ENCODE data around the gene LHFPL2. TPM values are rescaled to one million over a fixed set of nuclear protein-coding genes. Genes with fewer than 3 reads are reported as not detected.

Gene LHFPL2
- total RNA-seq, 1 experiment from 2014 or later, result 35.1 TPM

GRCh38 chr5:78570646-78571045 lies 77.9 kb downstream of the LHFPL2 start:
- no peak for DNase-seq (ENCODE audit: low read depth)

- peak; percentile 85 for DNase-seq (ENCODE audit: low read depth)
Measured at GRCh38 chr5:78569441-78569840, 79.1 kb downstream of the LHFPL2 start.

DNA sequence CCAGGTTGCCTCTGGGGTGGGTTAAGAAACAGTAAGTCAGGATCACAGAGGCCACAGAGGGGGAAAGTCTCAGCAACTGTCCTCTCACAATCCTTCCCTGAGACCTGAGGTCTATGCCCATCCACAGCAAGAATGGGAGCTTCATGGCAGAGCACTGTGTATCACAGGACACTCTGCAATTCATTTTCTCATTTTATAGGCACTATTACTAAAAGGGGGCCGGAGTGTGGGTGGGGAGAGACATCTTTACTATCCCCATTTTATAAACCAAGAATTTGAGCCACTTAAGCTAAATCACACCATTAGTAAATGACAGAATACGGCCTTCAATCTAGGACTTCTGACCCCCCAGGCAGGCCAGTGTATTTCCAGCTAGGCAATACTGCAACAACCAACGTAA lies 79.9 kb downstream of the LHFPL2 start:
- no peak for DNase-seq (ENCODE audit: low read depth)

DNA sequence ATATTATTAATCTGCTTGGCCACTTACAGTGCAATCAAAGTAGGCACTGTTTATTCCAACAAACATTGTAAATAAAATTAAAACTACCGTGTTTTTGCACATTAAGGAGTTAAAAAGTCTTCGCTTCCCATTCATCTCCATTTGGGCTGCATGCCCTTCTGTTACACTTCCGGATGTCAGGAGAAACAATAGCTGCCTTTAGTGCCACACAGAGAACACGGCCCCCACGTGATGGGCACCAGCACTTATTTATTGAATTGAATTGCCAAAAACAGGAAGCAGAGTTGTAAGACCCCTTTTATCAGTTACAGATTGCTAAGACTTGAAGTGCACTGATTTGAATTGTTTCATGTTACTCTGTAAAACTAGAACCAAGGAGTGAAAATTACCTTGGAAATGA lies 80.4 kb downstream of the LHFPL2 start:
- no peak for DNase-seq (ENCODE audit: low read depth)

GRCh38 chr5:78567617-78568016 lies 81.0 kb downstream of the LHFPL2 start:
- no peak for DNase-seq (ENCODE audit: low read depth)

- peak; percentile 66 for DNase-seq (ENCODE audit: low read depth)
Measured at GRCh38 chr5:78566747-78567425, 81.7 kb downstream of the LHFPL2 start.

GRCh38 chr5:78565395-78565794 lies 83.2 kb downstream of the LHFPL2 start:
- no peak for DNase-seq (ENCODE audit: low read depth)

DNA sequence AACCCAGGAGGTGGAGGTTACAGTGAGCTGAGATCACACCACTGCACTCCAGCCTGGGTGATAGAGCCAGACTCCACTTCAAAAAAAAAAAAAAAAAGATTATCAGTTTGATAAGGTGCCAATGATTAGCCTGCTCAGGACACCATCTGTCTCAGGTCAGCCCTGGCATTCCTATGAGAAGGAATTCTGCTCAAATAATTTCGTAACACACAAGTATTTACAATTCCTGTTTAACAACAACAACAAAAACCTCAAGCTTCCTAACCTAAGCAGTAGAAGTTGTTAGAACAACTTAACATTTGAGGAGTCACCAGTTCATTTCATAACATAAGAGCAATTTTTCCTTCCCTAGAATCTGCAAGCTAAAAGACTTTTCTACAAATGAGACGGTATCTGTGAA lies 85.0 kb downstream of the LHFPL2 start:
- no peak for DNase-seq (ENCODE audit: low read depth)

DNA sequence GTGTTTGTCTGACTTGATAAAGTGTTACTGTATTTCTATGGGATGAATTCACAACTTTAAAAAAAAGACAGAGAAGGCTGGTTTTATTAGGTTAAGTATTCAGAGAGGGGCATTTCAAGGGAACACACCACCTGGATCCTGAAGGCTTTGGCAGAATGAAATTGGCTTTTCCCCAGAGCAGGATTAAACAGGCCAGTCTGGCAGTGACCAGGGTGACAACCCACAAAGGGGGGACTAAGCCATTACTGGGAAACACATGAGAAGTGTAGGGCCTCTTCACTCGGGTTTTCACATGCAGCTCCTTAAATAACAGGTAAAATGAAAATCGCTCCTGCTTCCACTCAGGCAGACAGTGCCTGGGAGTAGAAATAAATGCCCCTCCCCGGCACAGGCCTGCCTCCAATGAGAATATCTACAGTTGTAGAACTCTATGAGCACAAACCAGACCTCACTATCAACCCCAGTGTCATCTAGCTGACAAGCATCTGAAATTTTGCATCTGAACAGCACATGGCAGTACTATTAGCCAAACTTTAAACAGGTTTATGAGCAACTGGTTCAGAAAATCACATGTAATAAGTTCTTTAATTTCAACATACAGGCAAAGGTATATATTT lies 85.8 kb downstream of the LHFPL2 start:
- no peak for DNase-seq (ENCODE audit: low read depth)

- no peak for DNase-seq (ENCODE audit: low read depth)
Measured at GRCh38 chr5:78562001-78562400, 86.6 kb downstream of the LHFPL2 start.

- DNase-seq (ENCODE audit: low read depth), result no peak
Measured at GRCh38 chr5:78561261-78561660, 87.3 kb downstream of the LHFPL2 start.

DNA sequence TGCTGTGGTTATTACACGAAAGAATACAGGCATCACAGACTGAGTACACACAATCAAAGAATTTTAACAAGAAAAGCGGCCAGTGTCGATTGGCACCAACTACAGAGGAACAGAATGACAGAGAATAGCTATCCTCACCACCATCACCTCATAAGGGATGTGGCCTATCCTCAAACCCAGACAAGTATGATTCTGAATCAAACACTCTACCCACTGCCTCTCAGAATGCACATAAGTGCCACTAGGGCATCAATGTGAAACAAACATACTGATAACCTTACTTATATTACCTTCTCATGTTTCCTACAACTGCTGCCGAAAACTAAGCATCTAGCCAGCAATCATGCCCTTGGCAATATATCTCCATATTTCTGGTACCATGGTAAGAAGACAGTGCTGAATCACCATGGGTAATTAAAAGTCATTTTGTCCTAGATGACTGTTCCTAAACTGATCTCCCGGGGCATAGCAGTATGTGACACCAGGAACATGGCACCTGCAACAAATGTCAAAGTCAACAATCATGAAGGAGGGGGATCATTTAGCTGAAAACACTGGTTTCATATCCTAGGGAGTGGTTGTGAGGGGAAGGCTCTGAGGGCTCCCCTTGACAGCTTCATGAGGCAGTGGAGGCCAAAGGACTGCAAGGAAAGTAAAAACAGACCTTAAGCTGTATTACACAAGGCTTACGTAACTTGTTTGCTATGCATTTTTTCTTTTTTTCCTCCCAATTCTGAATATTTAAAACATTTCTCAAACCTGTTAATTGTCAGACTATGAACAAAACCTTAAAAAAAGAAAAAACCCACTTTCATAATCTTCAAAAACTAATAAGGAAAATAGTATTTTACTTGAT lies 88.3 kb downstream of the LHFPL2 start:
- no peak for DNase-seq (ENCODE audit: low read depth)

DNA sequence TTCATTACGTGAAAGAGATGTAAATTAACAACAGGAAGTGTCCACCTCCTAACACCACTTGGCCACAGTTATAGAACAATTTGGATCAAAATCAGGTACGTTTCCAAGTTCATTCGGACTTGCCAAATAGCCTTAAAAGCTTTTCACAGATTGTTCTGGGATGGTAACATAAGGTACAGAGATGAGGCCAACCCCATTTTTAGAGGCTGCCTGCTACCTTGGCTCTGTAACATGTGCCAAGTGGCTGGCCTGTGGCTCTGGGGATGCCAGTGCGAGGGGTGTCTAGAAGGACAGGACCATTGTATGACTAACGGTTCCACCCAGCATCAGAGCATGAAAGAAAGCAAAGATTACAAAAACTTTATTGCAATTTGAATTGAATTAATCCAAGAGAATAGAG lies 91.0 kb downstream of the LHFPL2 start:
- DNase-seq (ENCODE audit: low read depth), result no peak

- DNase-seq (ENCODE audit: low read depth), result no peak
Measured at GRCh38 chr5:78555870-78556269, 92.7 kb downstream of the LHFPL2 start.

GRCh38 chr5:78554670-78555069 lies 93.9 kb downstream of the LHFPL2 start:
- no peak for DNase-seq (ENCODE audit: low read depth)

- no peak for DNase-seq (ENCODE audit: low read depth)
Measured at GRCh38 chr5:78553580-78554353, 94.8 kb downstream of the LHFPL2 start.

- DNase-seq (ENCODE audit: low read depth), result peak; percentile 62
Measured at GRCh38 chr5:78552729-78553342, 95.7 kb downstream of the LHFPL2 start.

DNA sequence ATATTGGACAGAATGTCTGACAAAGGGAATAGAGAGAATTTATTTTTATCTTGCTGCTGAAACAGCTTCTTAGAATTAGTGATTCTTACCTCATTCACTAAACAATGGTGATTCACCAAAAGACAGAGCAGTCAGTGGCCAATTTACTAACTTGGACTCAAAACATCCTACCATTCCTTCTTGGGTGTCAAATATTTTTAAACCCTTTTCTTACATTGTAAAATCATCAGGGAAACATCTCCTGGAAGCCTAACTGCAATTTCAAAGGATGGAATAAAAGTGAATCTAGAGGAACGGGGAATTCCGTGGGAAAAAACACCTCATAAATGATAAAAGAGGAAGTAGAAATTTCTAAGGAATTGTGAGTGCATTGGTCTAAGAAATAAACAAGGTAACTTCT lies 97.7 kb downstream of the LHFPL2 start:
- DNase-seq (ENCODE audit: low read depth), result no peak

DNA sequence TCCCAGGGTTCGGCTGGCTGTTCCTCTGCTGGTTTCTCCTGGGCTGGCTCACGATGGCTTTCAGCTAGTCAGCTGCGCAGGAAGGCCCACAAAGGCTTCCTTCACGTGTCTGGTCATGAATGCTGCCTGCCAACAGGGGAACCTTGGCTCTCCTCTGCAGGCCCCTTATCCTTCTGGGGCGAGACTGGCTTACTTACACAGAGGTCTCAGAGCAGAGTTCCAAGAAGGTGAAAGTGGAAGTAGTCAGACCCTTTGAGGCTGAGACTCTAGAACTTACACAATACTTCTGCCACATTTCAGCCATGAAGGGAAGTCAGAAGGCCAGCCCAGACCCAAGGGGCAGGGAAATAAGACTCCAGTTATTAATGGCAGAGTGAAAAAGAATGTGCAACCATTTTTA lies 99.5 kb downstream of the LHFPL2 start:
- DNase-seq (ENCODE audit: low read depth), result no peak

DNA sequence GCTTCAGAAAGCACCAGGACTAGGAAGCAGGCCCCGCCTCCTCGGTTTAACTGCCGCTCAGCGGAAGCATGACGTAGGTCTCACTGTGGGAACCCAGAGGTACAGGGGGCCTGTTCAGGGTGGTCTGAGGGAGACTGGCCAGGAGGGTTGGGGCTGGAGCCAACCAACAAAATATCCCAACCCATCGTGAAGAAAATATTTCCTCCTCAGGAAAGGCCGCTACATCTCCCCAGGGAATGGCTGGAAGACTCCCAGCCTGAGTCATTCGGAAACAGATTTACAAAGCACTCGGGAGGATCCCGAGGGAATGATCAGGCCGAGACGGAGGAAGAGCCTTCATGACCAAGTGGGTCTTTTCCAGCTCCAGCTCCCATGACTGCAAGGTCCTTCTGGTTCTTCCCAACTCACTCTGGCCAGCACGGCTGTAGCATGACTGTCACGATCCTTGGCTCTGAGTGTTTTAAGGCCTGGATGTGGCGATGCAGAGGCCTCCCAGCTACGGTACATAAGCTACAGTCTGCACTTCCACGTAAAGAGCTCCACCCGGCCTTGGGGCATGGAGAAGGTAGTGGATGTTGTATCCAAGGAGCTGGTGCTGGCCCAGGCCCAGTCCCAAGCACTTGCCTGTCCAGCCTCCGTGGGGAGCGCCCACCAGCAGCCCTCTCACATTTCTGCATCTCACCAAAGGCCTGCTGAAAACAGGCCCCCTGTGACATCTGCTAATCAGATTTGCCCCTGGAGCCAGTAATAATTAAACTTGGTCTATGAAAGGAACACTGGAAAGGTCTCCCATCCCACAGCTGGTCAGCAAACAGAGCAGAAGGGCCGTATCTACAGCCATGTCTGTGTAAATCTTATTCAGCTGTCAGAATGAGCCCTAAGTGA lies 100.6 kb downstream of the LHFPL2 start:
- DNase-seq (ENCODE audit: low read depth), result peak; percentile 98

DNA sequence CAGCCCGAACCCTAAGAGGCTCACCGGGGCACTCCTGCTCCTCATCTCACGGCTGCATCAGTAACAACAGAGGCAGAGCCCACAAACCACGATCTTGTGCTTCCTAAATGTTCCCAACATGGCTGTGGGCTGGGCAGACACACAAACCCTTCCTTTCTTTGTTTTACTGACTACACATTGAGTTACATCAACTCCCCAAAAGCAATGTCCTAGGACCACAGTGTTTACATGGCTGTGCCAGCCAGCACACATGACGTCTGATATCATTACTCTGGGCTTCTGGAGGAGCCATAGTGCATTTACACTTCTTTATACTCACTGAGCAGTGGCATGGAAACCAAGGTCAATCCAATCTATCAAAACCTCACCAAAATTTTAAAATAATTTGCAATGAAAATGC lies 101.4 kb downstream of the LHFPL2 start:
- DNase-seq (ENCODE audit: low read depth), result no peak
